H9 (cell line): ENCODE measurements around the gene NRXN2. TPM values are rescaled to one million over a fixed set of nuclear protein-coding genes. Genes with fewer than 3 reads are reported as not detected.

Source experiments
- DNase-seq: peaks from one replicate; pipeline ENCODE4 v3.0.0-alpha.2; 2017
- H2AFZ ChIP-seq: one replicate; pipeline ENCODE4 v1.6.1; 2013; ENCODE audit warnings: mild to moderate bottlenecking, low read length, control low read depth, moderate library complexity
- H2AK5ac ChIP-seq: 2 replicates; pipeline ENCODE4 v1.6.1; 2013; ENCODE audit warnings: low read length, control low read depth, mixed read lengths; ENCODE audit not compliant: insufficient read length
- H2BK120ac ChIP-seq: one replicate; pipeline ENCODE4 v1.6.1; 2013; ENCODE audit warnings: low read depth, mild to moderate bottlenecking, low read length, control low read depth, inconsistent platforms; ENCODE audit not compliant: poor library complexity, severe bottlenecking
- H2BK12ac ChIP-seq: 2 replicates; pipeline ENCODE4 v1.6.1; 2013; ENCODE audit warnings: low read length, control low read depth, mixed read lengths, low read depth; ENCODE audit not compliant: insufficient read length
- H2BK15ac ChIP-seq: 2 replicates; pipeline ENCODE4 v1.6.1; 2013; ENCODE audit warnings: low read depth, low read length, control low read depth
- H2BK20ac ChIP-seq: one replicate; pipeline ENCODE4 v1.6.1; 2013; ENCODE audit warnings: low read depth, mild to moderate bottlenecking, low read length, control low read depth, inconsistent platforms; ENCODE audit not compliant: poor library complexity, severe bottlenecking
- H2BK5ac ChIP-seq: 2 replicates; pipeline ENCODE4 v1.6.1; 2013; ENCODE audit warnings: low read length, control low read depth, mixed read lengths; ENCODE audit not compliant: insufficient read length
- H3K14ac ChIP-seq: 2 replicates; pipeline ENCODE4 v1.6.1; 2013; ENCODE audit warnings: low read length, control low read depth; ENCODE audit not compliant: insufficient read depth
- H3K18ac ChIP-seq: 2 replicates; pipeline ENCODE4 v1.6.1; 2013; ENCODE audit warnings: low read depth, mild to moderate bottlenecking, mixed read lengths, low read length, control low read depth; ENCODE audit not compliant: insufficient read length
- H3K23ac ChIP-seq: 2 replicates; pipeline ENCODE4 v1.6.1; 2013; ENCODE audit warnings: low read length, control low read depth, mixed read lengths, low read depth; ENCODE audit not compliant: insufficient read length
- H3K23me2 ChIP-seq: 2 replicates; pipeline ENCODE4 v1.6.1; 2013; ENCODE audit warnings: low read depth, mild to moderate bottlenecking, mixed read lengths, low read length, control low read depth; ENCODE audit not compliant: insufficient read length, poor library complexity, severe bottlenecking
- H3K27ac ChIP-seq: 2 replicates; pipeline ENCODE4 v1.5.1; 2013; ENCODE audit warnings: low read length, control low read depth, mixed read lengths, low read depth; ENCODE audit not compliant: insufficient read length
- H3K27me3 ChIP-seq: 2 replicates; pipeline ENCODE4 v1.6.1; 2013; ENCODE audit warnings: low read length, control low read depth, inconsistent platforms; ENCODE audit not compliant: insufficient read depth
- H3K4ac ChIP-seq: 2 replicates; pipeline ENCODE4 v1.6.1; 2013; ENCODE audit warnings: low read depth, mild to moderate bottlenecking, control low read depth, inconsistent platforms, low read length, moderate library complexity
- H3K4me1 ChIP-seq: 2 replicates; pipeline ENCODE4 v1.6.1; 2013; ENCODE audit warnings: low read length, control low read depth, inconsistent platforms; ENCODE audit not compliant: insufficient read depth
- H3K4me2 ChIP-seq: 2 replicates; pipeline ENCODE4 v1.6.1; 2013; ENCODE audit warnings: low read length, control low read depth, mixed read lengths; ENCODE audit not compliant: insufficient read length, insufficient read depth
- H3K56ac ChIP-seq: 2 replicates; pipeline ENCODE4 v1.6.1; 2013; ENCODE audit warnings: low read depth, mild to moderate bottlenecking, mixed read lengths, low read length, control low read depth; ENCODE audit not compliant: insufficient read length
- H3K79me1 ChIP-seq: 2 replicates; pipeline ENCODE4 v1.6.1; 2013; ENCODE audit warnings: low read depth, mild to moderate bottlenecking, moderate library complexity, low read length, control low read depth, inconsistent platforms; ENCODE audit not compliant: insufficient read depth, poor library complexity, severe bottlenecking
- H3K79me2 ChIP-seq: 2 replicates; pipeline ENCODE4 v1.6.1; 2013; ENCODE audit warnings: low read length, control low read depth, inconsistent platforms; ENCODE audit not compliant: insufficient read depth
- H3K9ac ChIP-seq: 2 replicates; pipeline ENCODE4 v1.6.1; 2013; ENCODE audit warnings: low read length, control low read depth, mixed read lengths; ENCODE audit not compliant: insufficient read length; ENCODE audit errors: extremely low read depth
- H3K9me3 ChIP-seq: one replicate; pipeline ENCODE4 v1.6.1; 2013; ENCODE audit warnings: low read depth, low read length, inconsistent platforms; ENCODE audit not compliant: control insufficient read depth
- H3T11ph ChIP-seq: one replicate; pipeline ENCODE4 v1.6.1; 2013; ENCODE audit warnings: mild to moderate bottlenecking, low read length, control low read depth, inconsistent platforms
- H4K20me1 ChIP-seq: one replicate; pipeline ENCODE4 v1.6.1; 2013; ENCODE audit not compliant: control insufficient read depth, insufficient read length, insufficient read depth
- H4K5ac ChIP-seq: 2 replicates; pipeline ENCODE4 v1.6.1; 2013; ENCODE audit warnings: low read depth, mild to moderate bottlenecking, mixed read lengths, low read length, control low read depth; ENCODE audit not compliant: insufficient read length
- H4K8ac ChIP-seq: replicated peaks from 2 replicates; pipeline ENCODE4 v1.6.1; 2013; ENCODE audit warnings: low read length, control low read depth, mixed read lengths, low read depth; ENCODE audit not compliant: insufficient read length
- H4K91ac ChIP-seq: 2 replicates; pipeline ENCODE4 v1.6.1; 2013; ENCODE audit warnings: low read depth, mild to moderate bottlenecking, moderate library complexity, mixed read lengths, low read length, control low read depth; ENCODE audit not compliant: insufficient read length
- H3K27ac Mint-ChIP-seq, 3 experiments: 2 replicates in 2 of 3; 3 replicates in 1 of 3; pipeline ENCODE4 v1.8.0; 2020 to 2021; ENCODE audit warnings: mixed read lengths in 3 of 3, mild to moderate bottlenecking in 1 of 3, moderate library complexity in 1 of 3
- H3K27me3 Mint-ChIP-seq: 2 replicates; pipeline ENCODE4 v1.8.0; 2021; ENCODE audit warnings: low read depth, mild to moderate bottlenecking, moderate library complexity, mixed read lengths
- H3K36me3 Mint-ChIP-seq, 3 experiments: 2 replicates in 2 of 3; 3 replicates in 1 of 3; pipeline ENCODE4 v1.8.0; 2020 to 2021; ENCODE audit warnings: low read depth in 3 of 3, mixed read lengths in 3 of 3; ENCODE audit not compliant: insufficient read depth in 1 of 3
- H3K4me1 Mint-ChIP-seq, 2 experiments: 2 replicates each; pipeline ENCODE4 v1.8.0; 2020; ENCODE audit warnings: mixed read lengths in 2 of 2
- H3K4me3 Mint-ChIP-seq, 2 experiments: 2 replicates in 1 of 2; 3 replicates in 1 of 2; pipeline ENCODE4 v1.8.0; 2020 to 2021; ENCODE audit warnings: mild to moderate bottlenecking in 2 of 2, mixed read lengths in 2 of 2, moderate library complexity in 1 of 2
- H3K9me3 Mint-ChIP-seq, 2 experiments: 2 replicates in 1 of 2; 3 replicates in 1 of 2; pipeline ENCODE4 v1.8.0; 2020; ENCODE audit warnings: mild to moderate bottlenecking in 2 of 2, mixed read lengths in 2 of 2, moderate library complexity in 1 of 2
- CTCF ChIP-seq: fragments of 200-600 bp; sonication (generic); conservative IDR thresholded peaks from 3 replicates; pipeline ENCODE4 v1.8.0; 2021; ENCODE audit warnings: antibody characterized with exemption, mild to moderate bottlenecking
- WGBS: extraction: QIAGEN DNeasy Blood & Tissue Kit; methylation state at CpG from one replicate; pipeline ENCODE4 v1.1.7; 2013; ENCODE audit warnings: missing lambda C conversion rate, low lambda C conversion rate, mixed read lengths; ENCODE audit not compliant: insufficient read length; ENCODE audit errors: extremely low coverage; 5-methylcytosine and 5-hydroxymethylcytosine counted together
- total RNA-seq: library from RNA; stranded (reverse); gene quantifications from 2 replicates; pipeline ENCODE4 v1.2.1, GENCODE V29; 2021

The NRXN2 gene
- total RNA-seq, 1 experiment from 2014 or later, result 3.9 TPM

- H3K27me3 Mint-ChIP-seq, result peaks cover 70% of the 10 kb centered on the region
- no peaks in the 10 kb centered on the region for H3K9me3 ChIP-seq
- H3K27ac Mint-ChIP-seq, result peak overlapping the region in 1 of 3 experiments; percentile 67; a peak in 1 of 7 replicates
- peaks cover 10% of the 10 kb centered on the region; the same call in 1 of the 2 replicates for H3K27me3 ChIP-seq
- H3K36me3 Mint-ChIP-seq, result no peaks in the 10 kb centered on the region; a peak in 1 of 7 replicates
- DNase-seq, result no peak
- H3K23ac ChIP-seq, result no peak overlapping the region
- H3K18ac ChIP-seq, result no peak overlapping the region
- no peak overlapping the region for H2AFZ ChIP-seq
- no peaks in the 10 kb centered on the region for H3K79me2 ChIP-seq
- no peak overlapping the region for H2BK12ac ChIP-seq
- no peak overlapping the region for H2BK120ac ChIP-seq
- no peak overlapping the region for H2BK15ac ChIP-seq
- no CpG with 5 or more reads among the region's 3 CpGs for WGBS
- H2AK5ac ChIP-seq, result no peak overlapping the region
- no peak overlapping the region for H4K8ac ChIP-seq
- H3K27ac ChIP-seq, result no peak overlapping the region
- H3K4me3 Mint-ChIP-seq, result no peak overlapping the region
- H3K9ac ChIP-seq, result no peak overlapping the region
- H4K20me1 ChIP-seq, result peaks cover 3% of the 10 kb centered on the region
- no peaks in the 10 kb centered on the region for H3K9me3 Mint-ChIP-seq
- H2BK5ac ChIP-seq, result no peak overlapping the region
- TF ChIP-seq CTCF, result no peak
- H3K23me2 ChIP-seq, result no peaks in the 10 kb centered on the region
- no peak overlapping the region for H3K4me2 ChIP-seq
- H3K4ac ChIP-seq, result no peak overlapping the region
- no peak overlapping the region for H3K56ac ChIP-seq
- H2BK20ac ChIP-seq, result no peak overlapping the region
- no peaks in the 10 kb centered on the region for H3K79me1 ChIP-seq
- no peak overlapping the region; the same call in 1 of the 2 replicates for H3K14ac ChIP-seq
- no peak overlapping the region for H4K5ac ChIP-seq
- no peak overlapping the region for H4K91ac ChIP-seq
- H3K4me1 ChIP-seq, result peaks cover 8% of the 10 kb centered on the region
- no peak overlapping the region for H3T11ph ChIP-seq
- H3K4me1 Mint-ChIP-seq, result peaks cover 17 to 51% of the 10 kb centered on the region in 2 experiments
Observed at GRCh38 chr11:64721359-64721699, 1.7 kb downstream of the NRXN2 start.
